ENCODE data around the gene SUMF1. TPM values are rescaled to one million over a fixed set of nuclear protein-coding genes. Genes with fewer than 3 reads are reported as not detected.

SUMF1 gene
- total and polyA plus RNA-seq, 2 experiments from 2014 or later, result 23.5 to 29.9 TPM

GRCh38 chr3:4474683-4475490 lies 7.8 kb upstream of the SUMF1 start:
- Histone ChIP-seq H3K27me3 (peaks cover 10% of the 10 kb centered on the region), H3K9me3 (ENCODE audit: low read depth) (no peaks in the 10 kb centered on the region), H3K4me3 (no peak overlapping the region), H3K27ac (no peak overlapping the region), H3K36me3 (no peaks in the 10 kb centered on the region), H3K4me1 (ENCODE audit: low read depth) (no peaks in the 10 kb centered on the region)
- TF ChIP-seq CTCF (IDR thresholded peaks at IDR 0.05; ENCODE audit: low read depth, low read length), result no peak
- peak in 1 of 2 donors; percentile 70 for DNase-seq (ENCODE audit: low read depth in 1 of 2, low spot score in 1 of 2)

- H3K27ac ChIP-seq, result no peak overlapping the region
- no peak overlapping the region for H3K4me3 ChIP-seq
- peaks cover 10% of the 10 kb centered on the region for H3K27me3 ChIP-seq
- H3K4me1 ChIP-seq (ENCODE audit: low read depth), result no peaks in the 10 kb centered on the region
- no peak for DNase-seq (ENCODE audit: low read depth in 1 of 2, low spot score in 1 of 2)
- H3K9me3 ChIP-seq (ENCODE audit: low read depth), result no peaks in the 10 kb centered on the region
- TF ChIP-seq CTCF (IDR thresholded peaks at IDR 0.05; ENCODE audit: low read depth, low read length), result no peak
- H3K36me3 ChIP-seq, result no peaks in the 10 kb centered on the region
These were observed 5.7 kb upstream of the SUMF1 start for GRCh38 chr3:4472766-4473165.

- H3K4me3 ChIP-seq, result no peak overlapping the region
- H3K27ac ChIP-seq, result no peak overlapping the region
- no peak for DNase-seq (ENCODE audit: low read depth in 1 of 2, low spot score in 1 of 2)
- H3K36me3 ChIP-seq, result no peaks in the 10 kb centered on the region
- TF ChIP-seq CTCF (IDR thresholded peaks at IDR 0.05; ENCODE audit: low read depth, low read length), result no peak
- H3K9me3 ChIP-seq (ENCODE audit: low read depth), result no peaks in the 10 kb centered on the region
- peaks cover 10% of the 10 kb centered on the region for H3K27me3 ChIP-seq
- H3K4me1 ChIP-seq (ENCODE audit: low read depth), result no peaks in the 10 kb centered on the region
These were observed 5.2 kb upstream of the SUMF1 start for GRCh38 chr3:4472312-4472711.

- no peak for TF ChIP-seq CTCF (IDR thresholded peaks at IDR 0.05; ENCODE audit: low read depth, low read length)
- H3K4me1 ChIP-seq (ENCODE audit: low read depth), result no peaks in the 10 kb centered on the region
- peaks cover 10% of the 10 kb centered on the region for H3K27me3 ChIP-seq
- no peak for DNase-seq (ENCODE audit: low read depth in 1 of 2, low spot score in 1 of 2)
- H3K4me3 ChIP-seq, result no peak overlapping the region
- H3K9me3 ChIP-seq (ENCODE audit: low read depth), result no peaks in the 10 kb centered on the region
- no peaks in the 10 kb centered on the region for H3K36me3 ChIP-seq
- H3K27ac ChIP-seq, result no peak overlapping the region
These were observed 4.8 kb upstream of the SUMF1 start for GRCh38 chr3:4471907-4472306.

- Histone ChIP-seq H3K4me1 (ENCODE audit: low read depth) (no peaks in the 10 kb centered on the region), H3K27me3 (no peaks in the 10 kb centered on the region), H3K36me3 (no peaks in the 10 kb centered on the region), H3K27ac (peak overlapping the region; percentile 94), H3K9me3 (ENCODE audit: low read depth) (no peaks in the 10 kb centered on the region), H3K4me3 (peak overlapping the region; percentile 75)
- no peak for DNase-seq (ENCODE audit: low read depth in 1 of 2, low spot score in 1 of 2)
- no peak for TF ChIP-seq CTCF (IDR thresholded peaks at IDR 0.05; ENCODE audit: low read depth, low read length)
These were observed 426 bp upstream of the SUMF1 start for GRCh38 chr3:4467522-4467867.

Data from cardiac muscle cell (in vitro differentiated cells and primary cell).